ENCODE data around the gene EIF4B.

DNA sequence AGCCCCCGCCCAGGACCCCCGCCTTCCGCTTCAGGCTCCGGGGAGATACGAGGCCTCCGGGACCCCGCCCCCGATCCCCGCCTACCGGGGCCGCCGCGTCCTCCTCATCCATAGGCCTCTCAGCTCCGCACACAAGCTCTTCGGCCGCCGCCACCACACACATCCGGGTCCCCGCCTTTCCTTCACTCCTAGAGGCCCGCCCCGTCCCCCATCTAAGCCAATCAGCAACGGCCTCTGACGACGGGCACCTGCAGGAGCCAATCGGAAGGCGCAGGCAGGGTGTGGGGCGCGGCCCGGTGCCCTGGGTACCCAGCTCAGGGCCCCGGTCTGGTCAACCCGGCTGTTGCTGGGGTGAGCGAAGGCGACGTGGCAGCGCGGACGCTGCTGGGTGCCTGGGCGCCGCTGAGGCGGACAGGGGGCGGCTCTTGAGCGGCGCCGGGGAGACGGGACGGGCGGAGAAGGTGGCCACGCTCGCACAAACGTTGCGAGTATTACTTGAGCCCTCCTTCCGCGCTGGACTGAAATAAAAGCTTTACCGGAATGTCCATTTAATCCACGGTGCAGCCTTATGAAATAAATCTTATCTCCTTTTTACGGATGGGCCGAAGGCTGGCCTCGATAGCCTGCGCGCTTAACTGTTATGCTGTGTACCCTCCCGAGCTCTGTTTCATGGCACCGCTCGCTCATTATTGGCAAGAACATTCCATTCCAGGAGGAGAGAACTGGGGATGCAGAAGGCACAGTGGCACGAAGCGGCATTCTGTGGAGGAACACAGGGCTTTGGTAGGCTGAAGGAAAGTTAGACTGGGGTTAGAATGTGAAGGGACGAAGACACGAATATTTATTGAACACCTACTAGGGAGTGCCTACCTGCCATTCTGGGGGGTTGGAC is 73.2 kb downstream of the EIF4B start, which contains the start of gene SPRYD3:
- TF ChIP-seq TEAD4 (IDR thresholded peaks at IDR 0.05; ENCODE audit: borderline replicate concordance, insufficient read depth), result 0 out of 2 replicates have a peak, but pooled peaks have one; percentile 6
- TF ChIP-seq, protein P1, sequence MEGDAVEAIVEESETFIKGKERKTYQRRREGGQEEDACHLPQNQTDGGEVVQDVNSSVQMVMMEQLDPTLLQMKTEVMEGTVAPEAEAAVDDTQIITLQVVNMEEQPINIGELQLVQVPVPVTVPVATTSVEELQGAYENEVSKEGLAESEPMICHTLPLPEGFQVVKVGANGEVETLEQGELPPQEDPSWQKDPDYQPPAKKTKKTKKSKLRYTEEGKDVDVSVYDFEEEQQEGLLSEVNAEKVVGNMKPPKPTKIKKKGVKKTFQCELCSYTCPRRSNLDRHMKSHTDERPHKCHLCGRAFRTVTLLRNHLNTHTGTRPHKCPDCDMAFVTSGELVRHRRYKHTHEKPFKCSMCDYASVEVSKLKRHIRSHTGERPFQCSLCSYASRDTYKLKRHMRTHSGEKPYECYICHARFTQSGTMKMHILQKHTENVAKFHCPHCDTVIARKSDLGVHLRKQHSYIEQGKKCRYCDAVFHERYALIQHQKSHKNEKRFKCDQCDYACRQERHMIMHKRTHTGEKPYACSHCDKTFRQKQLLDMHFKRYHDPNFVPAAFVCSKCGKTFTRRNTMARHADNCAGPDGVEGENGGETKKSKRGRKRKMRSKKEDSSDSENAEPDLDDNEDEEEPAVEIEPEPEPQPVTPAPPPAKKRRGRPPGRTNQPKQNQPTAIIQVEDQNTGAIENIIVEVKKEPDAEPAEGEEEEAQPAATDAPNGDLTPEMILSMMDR (IDR thresholded peaks at IDR 0.05), result no peak
- peak; percentile 73 for TF ChIP-seq ELF1 (IDR thresholded peaks at IDR 0.05)
- TF ChIP-seq SIN3A (IDR thresholded peaks at IDR 0.05; ENCODE audit: borderline replicate concordance, low read depth, low read length), result no peak; the same call in 1 of the 2 replicates
- peak; percentile 68; the same call in 1 of the 2 replicates for TF ChIP-seq TAF1 (IDR thresholded peaks at IDR 0.05; ENCODE audit: borderline replicate concordance, low read depth, low read length)
